Heart right ventricle (tissue), 16 donors: ENCODE measurements around the gene PRLR. TPM values are rescaled to one million over a fixed set of nuclear protein-coding genes. Genes with fewer than 3 reads are reported as not detected.

Source experiments
- ATAC-seq, 8 donors: fragments of 200-7000 bp; cut with Tn5 transposase; one replicate each; pipeline ENCODE4 v1.9.1; 2020; ENCODE audit warnings: mild to moderate bottlenecking in 8 of 8, moderate library complexity in 8 of 8, moderate number of reproducible peaks in 1 of 8
- DNase-seq, 2 donors: peaks; one replicate each; pipeline ENCODE4 v3.0.0-alpha.2; 2020
- H3K27ac ChIP-seq, 10 donors: fragments of 200-600 bp; sonication (generic) in 2 of 10; one replicate each; pipeline versions ENCODE4 v1.5.0 to v1.8.0; 2020 to 2022; ENCODE audit warnings: mild to moderate bottlenecking in 3 of 10
- H3K27me3 ChIP-seq, 7 donors: fragments of 200-600 bp; one replicate each; pipeline ENCODE4 v1.8.0; 2021 to 2022; ENCODE audit warnings: mild to moderate bottlenecking in 2 of 7
- H3K36me3 ChIP-seq, 9 donors: fragments of 200-600 bp; sonication (generic) in 1 of 9; one replicate each; pipeline versions ENCODE4 v1.5.0 to v1.8.0; 2020 to 2022; ENCODE audit warnings: mild to moderate bottlenecking in 2 of 9
- H3K4me1 ChIP-seq, 9 donors: fragments of 200-600 bp; sonication (generic) in 1 of 9; one replicate each; pipeline versions ENCODE4 v1.5.0 to v1.8.0; 2020 to 2022; ENCODE audit warnings: mild to moderate bottlenecking in 4 of 9
- H3K4me3 ChIP-seq, 10 donors: fragments of 200-600 bp; sonication (generic) in 2 of 10; one replicate each; pipeline versions ENCODE4 v1.5.0 to v1.8.0; 2020 to 2022; ENCODE audit warnings: mild to moderate bottlenecking in 7 of 10, moderate library complexity in 2 of 10
- H3K9me3 ChIP-seq, 11 donors: fragments of 200-600 bp in 10 of 11; sonication (generic) in 2 of 11; one replicate each; pipeline versions ENCODE4 v1.5.0 to v1.8.0; 2013 to 2022; ENCODE audit warnings: mild to moderate bottlenecking in 2 of 11, control low read depth in 1 of 11, moderate library complexity in 1 of 11
- WGBS, 2 donors: extraction: QIAGEN DNeasy Blood & Tissue Kit; methylation state at CpG; one replicate each; pipeline ENCODE4 v1.1.7; 2013; ENCODE audit warnings: inconsistent platforms in 1 of 2; 5-methylcytosine and 5-hydroxymethylcytosine counted together
- intact Hi-C, 10 donors: fragments of 100-400 bp; cut with DNase I; formaldehyde crosslinking; loops; one replicate each; pipeline versions ENCODE4 v1.11.1 to v1.14.2; 2022
- polyA plus RNA-seq, 2 donors: library from polyadenylated mRNA; stranded (reverse); fragments of 200-250 nt; gene quantifications; one replicate each; pipeline ENCODE4 v1.2.3, GENCODE V29; 2013
- total RNA-seq, 10 donors: library from RNA; stranded (reverse); fragmentation: NEBNext Ultra II Directional in 3 of 10; extraction: Animal tissue kit (Norgen Biotek cat#: 25700) in 3 of 10; gene quantifications; one replicate each; pipeline versions ENCODE4 v1.2.1 to v1.2.4, GENCODE V29; 2021 to 2023
- TF ChIP-seq, protein P1 (sequence below), 9 donors: fragments of 200-600 bp; sonication (generic) in 2 of 9; IDR thresholded peaks; one replicate each; pipeline versions ENCODE4 v1.5.0 to v1.8.0; 2021 to 2022; ENCODE audit warnings: antibody characterized with exemption in 9 of 9, mild to moderate bottlenecking in 5 of 9, moderate library complexity in 1 of 9
- donor health status: Arrhythmogenic right ventricular cardiomyopathy.
- donor health status: ischemic (EF 13 %, LVEDD 7.1; RV severe dilation, severe dysfunction).
- donor health status: healthy with polysubstance abuse.
- donor health status: DM: no; HTN: yes; CAD: no.
- donor health status: DM: no; HTN: no; CAD: no.
- donor health status: ischemic (EF 25% LVEDD 6.9; RV normal size, moderate dysfunction).
- donor health status: ischemic (EF 25% LVEDD 5.7; RV mildly dilated, moderate dysfunction).
- donor health status: healthy.
- donor health status: DM: yes; HTN: yes; CAD: no.
- donor health status: Ischemic cardiomyopathy.
- donor health status: ischemic (EF 35%, LVEDD 5.7; RV mildly dilated, moderate dysfunction).
- donor health status: nonischemic (EF 11% LVEDD 7.7; RV severe dilation, severe dysfunction).
- donor health status: DM: yes; HTN: yes; CAD: no.
- donor health status: PGD.
- donor health status: ischemic (EF 29% LVEDD 5.4; RV normal size, mild dysfunction).
- donor health status: nonischemic (EF 23%, LVEDD 6.1; RV moderate dilation, normal function).

Gene PRLR
- total and polyA plus RNA-seq, 12 donors, result 0.04 to 1.3 (median 0.47) TPM

DNA sequence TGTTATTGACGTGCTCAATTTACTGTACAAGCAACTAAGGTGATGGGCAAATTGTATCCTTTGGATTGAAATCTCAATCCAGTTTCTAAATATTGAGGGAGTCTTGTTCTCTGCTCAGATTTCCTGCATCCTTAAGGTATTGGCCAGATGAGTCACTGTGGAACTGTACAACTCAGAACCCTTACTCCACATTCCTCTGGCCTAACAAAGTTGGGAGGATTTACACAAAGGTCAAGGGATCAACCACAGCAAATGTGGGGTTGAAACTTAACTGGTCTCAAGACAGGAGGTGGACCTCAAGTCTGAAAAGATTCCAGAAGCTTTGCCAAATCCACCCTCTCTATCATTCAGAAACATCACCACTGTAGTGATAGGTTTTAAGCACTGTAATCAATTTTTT lies 101.0 kb downstream of the PRLR start:
- DNase-seq (no peak), ATAC-seq (no peak)
- H3K4me1 ChIP-seq, result no peaks in the 10 kb centered on the region
- intact Hi-C loops, result no loop called here
- 75 to 88% methylated on average over 1 of the region's 1 CpG for WGBS, 2 donors
- H3K27ac ChIP-seq, result no peak overlapping the region
- TF ChIP-seq, protein P1, sequence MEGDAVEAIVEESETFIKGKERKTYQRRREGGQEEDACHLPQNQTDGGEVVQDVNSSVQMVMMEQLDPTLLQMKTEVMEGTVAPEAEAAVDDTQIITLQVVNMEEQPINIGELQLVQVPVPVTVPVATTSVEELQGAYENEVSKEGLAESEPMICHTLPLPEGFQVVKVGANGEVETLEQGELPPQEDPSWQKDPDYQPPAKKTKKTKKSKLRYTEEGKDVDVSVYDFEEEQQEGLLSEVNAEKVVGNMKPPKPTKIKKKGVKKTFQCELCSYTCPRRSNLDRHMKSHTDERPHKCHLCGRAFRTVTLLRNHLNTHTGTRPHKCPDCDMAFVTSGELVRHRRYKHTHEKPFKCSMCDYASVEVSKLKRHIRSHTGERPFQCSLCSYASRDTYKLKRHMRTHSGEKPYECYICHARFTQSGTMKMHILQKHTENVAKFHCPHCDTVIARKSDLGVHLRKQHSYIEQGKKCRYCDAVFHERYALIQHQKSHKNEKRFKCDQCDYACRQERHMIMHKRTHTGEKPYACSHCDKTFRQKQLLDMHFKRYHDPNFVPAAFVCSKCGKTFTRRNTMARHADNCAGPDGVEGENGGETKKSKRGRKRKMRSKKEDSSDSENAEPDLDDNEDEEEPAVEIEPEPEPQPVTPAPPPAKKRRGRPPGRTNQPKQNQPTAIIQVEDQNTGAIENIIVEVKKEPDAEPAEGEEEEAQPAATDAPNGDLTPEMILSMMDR (IDR thresholded peaks at IDR 0.05), result no peak
- H3K27me3 ChIP-seq, result peaks cover 0 to 9% (median 0%) of the 10 kb centered on the region in 7 donors
- no peaks in the 10 kb centered on the region for H3K36me3 ChIP-seq
- peaks cover 0 to 6% (median 0%) of the 10 kb centered on the region in 11 donors for H3K9me3 ChIP-seq
- no peak overlapping the region for H3K4me3 ChIP-seq

DNA sequence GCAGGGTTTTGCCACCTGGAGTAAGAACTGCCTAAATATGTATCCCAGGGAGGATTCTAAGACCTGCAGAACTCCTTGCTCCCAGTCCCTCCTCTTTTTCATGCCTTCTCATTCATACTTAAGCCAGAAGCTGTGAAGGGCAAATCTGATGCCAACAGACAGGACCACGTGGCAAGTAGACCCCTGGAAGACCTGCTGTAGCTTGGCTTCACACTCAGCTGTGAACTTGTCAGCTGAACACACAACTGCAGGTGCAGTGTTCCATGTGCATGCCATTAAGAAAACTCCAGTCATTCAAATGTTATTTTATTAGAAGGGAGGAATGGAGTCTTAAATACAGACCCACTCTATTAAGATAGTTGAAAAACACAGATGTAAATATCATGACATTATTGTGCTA lies 103.3 kb downstream of the PRLR start:
- ATAC-seq (no peak), DNase-seq (no peak)
- Histone ChIP-seq H3K4me3 (no peak overlapping the region), H3K36me3 (no peaks in the 10 kb centered on the region), H3K9me3 (peaks cover 0 to 6% (median 0%) of the 10 kb centered on the region in 11 donors), H3K4me1 (no peaks in the 10 kb centered on the region), H3K27me3 (peaks cover 0 to 9% (median 0%) of the 10 kb centered on the region in 7 donors), H3K27ac (no peak overlapping the region)
- TF ChIP-seq, protein P1 (IDR thresholded peaks at IDR 0.05), result no peak
- intact Hi-C loops, result no loop called here
- 72 to 87% methylated on average over 1 of the region's 1 CpG for WGBS, 2 donors

DNA sequence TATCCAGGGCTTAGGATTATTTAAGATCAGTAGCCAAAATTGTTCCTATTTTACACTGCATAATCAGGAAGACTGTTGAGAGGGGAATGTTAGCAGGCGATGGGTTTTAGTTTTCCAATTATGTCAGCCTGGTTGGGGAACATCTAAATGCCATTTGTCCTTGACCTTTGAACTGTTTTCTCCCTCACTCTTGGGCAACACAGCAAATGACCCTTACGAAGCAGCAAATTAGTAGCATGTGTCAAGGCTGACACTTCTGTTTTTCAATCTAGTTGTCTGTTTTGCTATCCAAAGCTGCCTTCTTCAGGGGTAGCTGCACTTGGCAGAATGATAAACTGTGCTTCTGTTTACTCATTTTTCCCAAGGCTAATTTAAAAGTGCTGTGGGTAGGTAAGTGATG lies 104.5 kb downstream of the PRLR start:
- Histone ChIP-seq H3K27ac (no peak overlapping the region), H3K36me3 (no peaks in the 10 kb centered on the region), H3K4me3 (no peak overlapping the region), H3K9me3 (peaks cover 0 to 5% (median 0%) of the 10 kb centered on the region in 11 donors), H3K27me3 (peaks cover 0 to 8% (median 0%) of the 10 kb centered on the region in 7 donors), H3K4me1 (no peaks in the 10 kb centered on the region)
- DNase-seq (no peak), ATAC-seq (no peak)
- WGBS, 2 donors, result 84 to 90% methylated on average over 2 of the region's 2 CpGs
- intact Hi-C loops, result no loop called here
- TF ChIP-seq, protein P1 (IDR thresholded peaks at IDR 0.05), result no peak

DNA sequence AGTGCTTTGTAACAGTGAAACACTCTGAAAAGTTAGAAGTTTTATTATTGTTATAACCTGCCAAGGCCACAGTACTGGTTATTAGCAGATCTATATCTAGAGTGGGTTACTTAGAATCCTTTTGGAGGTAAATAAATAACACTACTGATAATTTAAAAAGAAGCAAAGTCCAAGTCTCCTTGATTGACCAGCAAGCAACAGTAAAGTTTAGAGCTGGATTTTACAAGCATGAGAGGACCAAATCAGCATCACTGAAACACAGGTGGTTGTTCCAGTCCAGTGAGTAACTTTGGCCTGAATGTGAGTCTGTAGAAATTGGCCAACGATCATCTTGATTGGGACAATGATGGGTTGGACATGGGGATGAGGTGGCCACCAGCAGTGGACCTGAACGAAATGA lies 105.4 kb downstream of the PRLR start:
- no peaks in the 10 kb centered on the region for H3K36me3 ChIP-seq
- no peak for ATAC-seq
- intact Hi-C loops, result no loop called here
- 86% methylated on average over 2 of the region's 2 CpGs for WGBS, 2 donors
- no peaks in the 10 kb centered on the region for H3K9me3 ChIP-seq
- H3K27me3 ChIP-seq, result peaks cover 0 to 5% (median 0%) of the 10 kb centered on the region in 7 donors
- H3K27ac ChIP-seq, result no peak overlapping the region
- DNase-seq, result no peak
- TF ChIP-seq, protein P1 (IDR thresholded peaks at IDR 0.05), result no peak
- no peak overlapping the region for H3K4me3 ChIP-seq
- no peaks in the 10 kb centered on the region for H3K4me1 ChIP-seq
